Inferior parietal cortex (tissue), 1 donor: ENCODE measurements around the gene HES7.

ENCODE experiments used
- DNase-seq: peaks from one replicate; pipeline ENCODE4 v3.0.0-alpha.2; 2016; ENCODE audit errors: extremely low spot score

HES7 gene

GRCh38 chr17:8073627-8074484 lies 50.0 kb downstream of the HES7 start:
- DNase-seq: peak; percentile 24

- DNase-seq: no peak
Observed at GRCh38 chr17:8072729-8073461, 51.0 kb downstream of the HES7 start.

GRCh38 chr17:8072341-8072728 lies 51.6 kb downstream of the HES7 start:
- DNase-seq: no peak

DNA sequence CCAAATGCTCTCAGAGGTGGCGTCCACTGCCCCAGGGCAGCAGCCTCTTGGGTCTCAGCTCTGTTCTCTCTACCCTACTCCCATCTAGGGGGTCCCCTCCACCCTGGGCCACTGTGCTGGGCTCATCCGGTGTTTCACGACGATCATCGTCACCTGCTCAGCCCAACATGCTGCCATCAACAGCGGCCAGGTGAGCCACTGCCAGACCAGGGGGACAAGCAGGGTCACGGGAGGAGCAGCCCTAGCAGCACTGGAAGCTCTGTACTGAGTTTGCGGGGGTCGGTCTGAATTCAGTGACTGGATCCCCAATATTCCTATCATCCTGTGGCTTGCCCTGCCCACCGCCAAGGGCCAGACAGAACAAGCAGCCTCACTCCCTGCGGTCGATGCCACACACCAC lies 52.4 kb downstream of the HES7 start:
- no peak for DNase-seq
